Measurements from ENCODE around the gene PVALEF. TPM values are rescaled to one million over a fixed set of nuclear protein-coding genes. Genes with fewer than 3 reads are reported as not detected.

The PVALEF gene
- total RNA-seq, 1 donor from 2014 or later = not detected

MicroRNAs within 50 kb of the gene (microRNA counts, 767-probe panel; counts per million panel counts)
- microRNA hsa-miR-1250 (not detected), microRNA hsa-miR-338-3p (6,488 counts per million, percentile 10 among the panel's probes with 10 or more counts), microRNA hsa-miR-338-5p (not detected), microRNA hsa-miR-657 (not detected)

Small RNA genes within 50 kb of the gene (microRNA-seq; reads per million reads assigned to microRNA genes)
- gene MIR1250 (not detected), gene MIR3065 (not detected), gene MIR338 (not detected), gene MIR657 (not detected)

Other genes starting within 250 kb of the PVALEF start
- 14.8 and 18.0 TPM in 2 replicates for gene CHMP6, start 173.7 kb upstream of the PVALEF start, total RNA-seq
- gene BAIAP2, start 130.4 kb upstream of the PVALEF start, total RNA-seq = 27.4 and 41.1 TPM in 2 replicates
- gene AATK, start 714 bp downstream of the PVALEF start, total RNA-seq = 0.94 and 0.99 TPM in 2 replicates
- 5.8 and 6.6 TPM in 2 replicates for gene CEP131, start 57.5 kb downstream of the PVALEF start, total RNA-seq
- gene TEPSIN, start 73.5 kb downstream of the PVALEF start, total RNA-seq = 17.3 and 23.8 TPM in 2 replicates
- gene NDUFAF8, start 73.8 kb downstream of the PVALEF start, total RNA-seq = 29.2 and 45.7 TPM in 2 replicates
- gene SLC38A10, start 129.8 kb downstream of the PVALEF start, total RNA-seq = 70.7 and 72.1 TPM in 2 replicates
- gene BAHCC1, start 229.9 kb downstream of the PVALEF start, total RNA-seq = 5.5 and 5.7 TPM in 2 replicates